Activated CD4-positive, alpha-beta T cell treated with anti-CD3 and anti-CD28 coated beads for 24 hours (primary cell): ENCODE measurements around the gene GMPPB.

ENCODE experiments used
- DNase-seq, 2 donors: peaks; one replicate each; pipeline ENCODE4 v3.0.0-alpha.2; 2020; ENCODE audit warnings: low read depth in 2 of 2

GMPPB gene

DNA sequence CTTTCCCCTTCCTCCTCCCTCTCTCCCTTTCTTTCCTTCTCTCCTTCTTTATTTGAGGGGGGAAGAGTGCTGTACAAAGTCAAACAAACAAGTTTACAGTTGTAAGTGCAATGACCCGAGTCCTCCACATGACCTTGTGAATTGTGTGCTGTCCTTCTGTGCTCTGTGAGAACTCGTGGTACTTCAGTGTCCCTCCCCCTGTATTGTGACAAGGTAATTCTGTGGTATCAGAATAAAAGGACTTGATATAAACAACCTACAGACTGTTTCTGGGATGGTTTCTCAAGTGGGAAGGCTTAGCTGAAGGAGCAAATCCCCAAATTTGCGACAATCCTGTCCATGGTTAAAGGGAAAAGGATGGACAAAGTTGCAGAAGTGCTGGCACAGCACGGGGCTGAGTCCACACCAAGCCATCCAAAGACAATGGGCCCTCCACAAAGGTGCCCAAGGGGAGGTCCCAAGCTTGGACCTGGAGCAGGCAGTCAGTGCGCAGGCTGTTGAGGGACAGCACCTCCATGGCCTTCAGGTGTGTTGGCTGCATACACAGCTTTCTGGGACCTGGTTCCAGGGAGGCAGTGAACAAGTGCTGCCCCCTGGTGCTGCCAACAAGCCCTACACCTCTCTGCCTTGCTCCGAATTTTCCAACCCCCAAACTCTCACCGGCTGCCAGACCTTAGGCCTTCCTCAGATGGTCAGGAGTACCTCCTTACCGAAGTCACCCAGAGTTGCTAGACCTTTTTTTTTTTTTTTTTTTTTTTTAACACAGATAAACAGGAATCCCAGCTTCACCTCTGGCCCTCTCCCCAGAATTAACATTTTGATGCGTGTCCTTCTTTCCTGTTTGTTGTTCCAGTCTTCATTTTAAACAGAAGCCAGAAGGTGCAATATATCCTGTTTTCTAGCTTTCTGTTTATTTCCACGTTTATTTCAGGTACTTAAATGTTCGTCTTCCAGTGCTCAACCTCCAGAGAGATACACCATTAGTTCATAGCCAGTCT, 52.2 kb downstream of the GMPPB start:
- DNase-seq, result peak; percentile 67 to 68

DNA sequence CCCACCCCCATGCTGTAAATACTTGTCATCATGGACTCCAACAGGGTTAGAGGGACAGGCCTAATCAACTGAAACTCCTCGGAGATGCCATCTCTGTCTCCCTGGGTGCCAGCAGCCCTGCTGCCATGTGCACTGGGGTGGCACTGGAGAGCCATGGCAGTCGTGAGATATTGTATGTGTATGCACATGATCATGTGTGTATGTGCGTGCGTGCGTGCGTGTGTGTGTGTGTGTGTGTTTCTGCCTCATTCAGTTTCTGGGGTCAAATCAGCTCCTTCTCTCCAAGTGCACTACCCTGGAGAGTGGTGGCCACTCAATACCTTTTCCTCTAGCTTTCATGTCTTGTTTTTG, 52.8 kb downstream of the GMPPB start:
- no peak for DNase-seq
